ENCODE measurements around the gene MYO1D.
A peak's percentile ranks its signal among the peaks of the same experiment; 100 is the strongest.
"Not testable (repeated sequence)": the region's sequence is repeated elsewhere in the genome, so short reads cannot be mapped to it uniquely, and the experiment has no call there.

MYO1D gene

DNA sequence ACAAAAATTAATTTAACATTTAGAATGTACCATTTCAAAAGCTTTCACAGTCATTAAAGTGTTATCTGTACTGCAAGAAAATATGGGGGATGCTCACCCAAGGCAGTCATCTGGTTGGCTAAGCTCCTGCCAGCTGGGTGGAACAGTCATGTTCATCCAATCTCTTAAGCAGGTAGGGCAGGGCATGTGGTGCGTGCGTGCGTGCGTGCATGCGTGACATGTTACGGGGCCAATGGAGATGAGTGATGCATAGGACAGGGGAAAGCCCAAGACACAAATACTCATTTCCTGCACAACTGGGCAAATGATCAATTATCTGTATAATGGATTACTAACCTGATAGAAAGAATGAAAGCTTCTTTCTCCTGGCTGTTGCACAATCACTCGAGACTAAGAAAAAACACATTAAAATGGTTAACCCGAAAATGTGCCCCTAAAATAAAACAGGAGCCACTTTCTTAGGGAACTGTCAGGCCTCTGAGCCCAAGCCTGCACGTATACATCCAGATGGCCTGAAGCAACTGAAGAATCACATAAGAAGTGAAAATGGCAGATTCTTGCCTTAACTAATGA lies 104.4 kb downstream of the MYO1D start:
- no peak for FAIRE-seq

- no peak for FAIRE-seq
Observed at GRCh38 chr17:32771396-32771795, 105.5 kb downstream of the MYO1D start.

- FAIRE-seq = peak; percentile 21
Observed at GRCh38 chr17:32769846-32770245, 107.1 kb downstream of the MYO1D start.

DNA sequence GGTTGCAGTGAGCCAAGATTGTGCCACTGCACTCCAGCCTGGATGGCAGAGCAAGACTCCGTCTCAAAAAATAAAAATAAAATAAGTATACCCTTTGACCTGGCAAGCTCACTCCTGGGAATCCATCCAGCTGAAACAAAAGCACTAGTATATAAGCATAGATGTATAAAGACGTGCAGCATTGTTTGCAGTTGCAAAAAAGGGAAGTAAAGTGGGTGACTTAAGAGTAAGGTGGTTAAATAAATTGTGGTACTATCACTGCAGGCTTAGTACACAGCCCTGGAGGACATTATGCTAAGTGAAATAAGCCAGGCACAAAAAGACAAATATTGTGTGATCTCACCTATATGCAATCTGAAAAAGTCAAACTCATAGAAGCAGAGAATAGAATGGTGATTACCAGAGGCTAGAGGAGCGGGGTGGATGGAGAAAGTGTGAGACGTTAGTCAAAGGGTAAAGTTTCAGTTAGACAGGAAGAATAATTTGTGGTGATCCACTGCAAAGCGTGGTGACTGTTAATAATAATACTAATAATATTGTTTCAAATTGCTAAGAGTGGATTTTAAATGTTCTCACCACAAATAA lies 113.0 kb downstream of the MYO1D start:
- no peak for FAIRE-seq

DNA sequence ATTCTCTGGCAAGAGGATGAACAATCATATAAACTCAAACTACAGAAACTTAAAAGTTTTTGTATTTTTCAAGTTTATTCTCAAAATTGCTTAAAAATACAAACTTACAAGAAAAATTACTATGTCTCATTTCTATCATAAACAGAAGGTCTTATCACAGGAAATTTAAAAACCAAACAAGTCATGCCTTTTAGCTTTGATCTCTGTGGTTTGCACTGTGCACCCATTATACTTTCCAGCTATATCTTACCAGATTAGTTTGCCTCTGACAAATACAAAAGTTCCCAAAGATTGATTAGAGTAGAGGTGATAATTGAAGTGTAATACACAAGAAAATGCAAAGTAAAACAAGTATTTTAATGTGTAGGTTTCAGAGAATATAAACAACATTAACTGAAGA lies 117.4 kb downstream of the MYO1D start:
- no peak for FAIRE-seq

DNA sequence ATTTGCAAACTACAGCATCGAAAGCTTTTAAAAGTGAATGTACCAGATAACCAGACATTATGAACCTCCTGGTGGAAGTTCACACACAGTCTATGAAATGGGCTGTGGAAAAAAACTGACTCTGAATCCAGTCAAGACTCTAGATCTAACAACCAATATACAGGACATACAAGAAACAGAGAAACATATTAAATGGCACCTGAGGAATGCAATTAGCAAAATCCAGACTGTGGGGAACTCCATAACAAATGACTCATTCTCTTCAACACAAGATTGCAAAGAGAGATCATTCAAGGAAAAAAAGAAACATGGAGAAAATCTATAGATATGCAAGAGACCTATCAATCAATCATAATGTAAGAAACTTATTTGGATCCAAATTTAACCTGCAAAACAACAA lies 119.0 kb downstream of the MYO1D start:
- no peak for FAIRE-seq

DNA sequence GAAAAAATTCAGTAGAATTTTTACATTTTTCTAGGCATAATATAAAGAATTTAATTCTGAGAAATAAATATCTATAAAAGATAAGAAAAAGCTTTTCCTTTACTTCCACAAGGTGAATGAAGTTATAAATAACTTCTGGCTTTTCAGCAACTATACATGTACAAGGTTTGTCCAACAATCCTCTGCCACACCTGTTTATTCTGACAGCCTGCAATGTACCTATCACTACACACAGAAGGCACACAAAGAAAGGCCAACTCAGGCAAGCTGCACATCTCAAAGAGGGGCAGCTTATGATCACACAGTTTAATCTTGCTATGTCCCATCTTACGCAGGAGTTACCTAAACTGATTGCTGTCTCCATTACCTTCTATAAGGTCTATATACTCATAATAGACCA lies 120.2 kb downstream of the MYO1D start:
- FAIRE-seq = no peak

GRCh38 chr17:32755045-32755805 lies 121.7 kb downstream of the MYO1D start:
- FAIRE-seq = peak; percentile 80

- FAIRE-seq = no peak
Observed at GRCh38 chr17:32752934-32753333, 124.0 kb downstream of the MYO1D start.

DNA sequence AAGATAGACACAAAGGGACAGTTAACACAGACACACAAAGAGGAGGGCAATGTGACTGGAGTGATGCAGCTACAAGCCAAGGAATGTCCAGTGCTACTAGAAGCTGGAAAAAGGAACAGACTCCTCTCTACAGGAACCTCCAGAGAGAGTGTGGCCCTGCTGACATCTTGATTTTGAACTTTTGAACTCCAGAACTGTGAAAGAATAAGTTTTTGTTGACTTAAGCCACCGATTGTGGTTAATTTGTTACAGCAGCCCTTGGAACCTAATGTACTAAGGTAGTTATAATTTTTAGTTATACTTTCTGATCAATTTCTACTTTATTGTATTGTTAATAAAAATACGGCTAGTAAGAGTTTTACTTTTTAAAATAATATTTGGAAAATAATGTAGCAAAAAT lies 129.1 kb downstream of the MYO1D start:
- FAIRE-seq = no peak

DNA sequence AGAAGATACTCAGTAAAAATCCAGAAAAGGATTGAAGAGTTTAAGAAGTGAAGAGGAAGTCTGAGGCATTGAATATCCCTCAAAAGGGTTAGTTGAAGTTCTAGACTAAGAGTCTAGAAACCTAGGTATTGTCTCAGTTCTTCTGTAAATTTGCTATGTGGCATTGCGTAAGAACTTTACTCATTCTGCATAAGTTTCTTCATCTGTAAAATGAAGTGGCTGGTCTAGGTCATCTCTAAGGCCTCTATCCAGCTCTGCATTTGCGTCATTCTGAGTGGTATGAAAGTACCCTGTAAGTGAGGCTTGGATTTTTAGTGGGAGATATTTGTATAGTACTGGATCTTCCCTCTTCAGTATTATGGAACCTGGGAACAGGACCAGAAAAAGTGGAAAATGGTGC lies 130.2 kb downstream of the MYO1D start:
- FAIRE-seq = no peak

- no peak for FAIRE-seq
Observed at GRCh38 chr17:32746280-32746679, 130.6 kb downstream of the MYO1D start.

DNA sequence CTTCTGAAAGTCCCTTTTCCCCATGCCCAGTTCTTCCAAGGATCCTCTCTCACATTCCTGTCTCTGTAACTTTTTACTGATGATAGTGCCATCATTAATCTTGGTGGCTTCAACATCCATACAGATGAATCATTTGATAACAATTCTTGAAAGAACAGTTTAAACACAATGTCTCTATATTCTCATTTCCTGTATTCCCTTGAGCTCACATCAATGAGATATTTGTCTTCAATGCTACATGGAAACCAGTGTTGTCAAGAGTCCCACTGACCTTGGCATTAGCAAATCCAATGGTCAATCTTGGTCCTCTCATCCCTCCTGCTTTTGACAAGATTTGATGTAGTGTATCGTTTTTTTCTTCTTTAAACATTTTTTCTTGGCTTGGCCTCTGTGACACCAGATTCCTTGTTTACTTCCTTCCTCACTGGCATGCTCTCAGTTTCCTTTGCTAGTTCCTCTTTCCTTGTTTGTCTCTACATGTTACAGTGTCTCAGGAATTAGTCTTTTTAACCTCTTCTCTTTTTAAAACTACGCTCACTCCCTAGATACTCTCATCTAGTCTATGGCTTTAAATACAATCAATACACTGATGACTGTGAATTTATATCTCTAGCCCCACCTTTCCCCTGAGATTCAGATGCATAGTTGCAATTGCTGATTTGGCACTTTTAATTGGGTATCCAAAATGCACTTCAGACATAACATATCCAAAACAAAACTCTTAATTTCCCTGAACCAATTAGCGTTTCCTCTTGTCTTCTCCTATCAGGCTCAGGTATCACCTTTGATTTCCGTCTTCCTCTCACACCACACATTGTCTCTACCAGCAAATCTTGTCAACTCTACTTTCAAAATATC lies 134.0 kb downstream of the MYO1D start:
- FAIRE-seq = no peak

DNA sequence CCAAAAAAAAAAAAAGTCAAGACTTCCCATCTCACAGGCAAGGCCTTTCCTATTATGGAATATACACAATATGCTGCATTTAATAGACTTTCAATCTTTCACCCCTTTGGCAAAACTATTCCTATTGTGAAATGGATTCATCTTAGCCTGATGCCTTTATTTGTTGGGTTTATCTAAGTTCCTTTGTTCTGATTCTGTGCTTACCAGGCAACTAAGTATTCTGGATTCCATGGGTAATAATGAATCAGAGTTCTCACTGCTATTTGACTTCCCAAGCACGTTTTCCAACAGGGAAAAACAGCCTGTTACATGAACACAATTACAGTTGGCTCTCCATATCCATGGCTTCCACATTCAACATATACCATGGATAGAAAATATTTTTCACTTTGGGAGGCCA lies 135.5 kb downstream of the MYO1D start:
- FAIRE-seq = no peak

DNA sequence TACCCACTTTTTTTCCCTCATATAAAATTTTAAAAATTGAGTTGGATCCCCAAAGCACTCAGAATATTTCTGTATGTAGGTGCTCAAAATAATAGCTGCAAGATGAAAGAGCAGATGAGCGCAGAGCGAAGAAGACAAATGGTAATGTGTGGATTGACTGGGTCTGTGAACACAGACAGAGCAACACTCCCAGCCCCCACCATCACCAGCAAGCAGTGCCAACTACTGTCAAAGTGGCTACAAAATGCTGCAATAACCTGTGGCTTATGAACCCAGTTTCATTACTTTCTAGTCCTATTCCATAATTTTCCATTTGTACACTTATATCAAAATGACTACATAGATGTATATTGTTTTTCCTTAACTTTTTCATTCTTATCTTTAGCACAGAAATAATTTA lies 137.2 kb downstream of the MYO1D start:
- FAIRE-seq = no peak

GRCh38 chr17:32739151-32739550 lies 137.8 kb downstream of the MYO1D start:
- not testable (repeated sequence) for FAIRE-seq

GRCh38 chr17:32733401-32733800 lies 143.5 kb downstream of the MYO1D start:
- no peak for FAIRE-seq

DNA sequence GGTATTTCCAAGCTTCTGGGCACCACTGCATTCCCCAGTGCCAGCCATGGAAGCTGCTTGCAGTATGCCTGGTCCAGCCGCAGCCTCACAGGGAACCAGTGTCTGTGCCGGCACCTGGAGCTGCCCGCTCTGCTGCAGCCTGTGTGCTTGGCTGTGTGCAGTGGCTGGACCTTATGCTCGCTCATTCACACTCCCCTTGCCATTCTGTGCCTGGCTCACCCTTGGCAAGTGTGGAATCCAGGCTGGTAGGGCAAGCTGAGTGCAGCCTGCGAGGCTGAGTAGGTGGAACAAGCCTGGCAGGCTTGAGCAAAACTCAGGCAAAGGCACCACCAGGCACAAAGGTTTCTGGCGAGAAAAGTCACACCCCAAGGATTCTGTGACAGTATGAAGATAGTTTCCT lies 144.0 kb downstream of the MYO1D start:
- FAIRE-seq = no peak

DNA sequence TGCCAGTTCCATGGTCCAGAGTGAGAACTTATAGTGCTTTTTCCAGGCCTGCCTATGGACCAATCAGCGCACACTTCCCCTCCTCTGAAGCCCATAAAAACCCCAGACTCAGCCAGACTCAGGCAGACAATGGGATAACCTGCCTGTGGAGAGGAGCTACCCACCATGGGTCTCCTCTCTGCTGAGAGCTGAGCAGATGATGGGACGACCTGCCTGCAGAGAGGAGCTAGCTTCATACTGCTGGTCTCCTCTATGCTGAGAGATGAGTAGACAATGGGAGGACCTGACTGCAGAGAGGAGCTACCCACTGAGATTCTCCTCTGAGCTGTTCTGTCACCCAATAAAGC lies 144.7 kb downstream of the MYO1D start:
- no peak for FAIRE-seq

GRCh38 chr17:32731556-32732295 lies 145.2 kb downstream of the MYO1D start:
- FAIRE-seq = no peak

- no peak for FAIRE-seq
Observed at GRCh38 chr17:32727681-32728080, 149.2 kb downstream of the MYO1D start.

DNA sequence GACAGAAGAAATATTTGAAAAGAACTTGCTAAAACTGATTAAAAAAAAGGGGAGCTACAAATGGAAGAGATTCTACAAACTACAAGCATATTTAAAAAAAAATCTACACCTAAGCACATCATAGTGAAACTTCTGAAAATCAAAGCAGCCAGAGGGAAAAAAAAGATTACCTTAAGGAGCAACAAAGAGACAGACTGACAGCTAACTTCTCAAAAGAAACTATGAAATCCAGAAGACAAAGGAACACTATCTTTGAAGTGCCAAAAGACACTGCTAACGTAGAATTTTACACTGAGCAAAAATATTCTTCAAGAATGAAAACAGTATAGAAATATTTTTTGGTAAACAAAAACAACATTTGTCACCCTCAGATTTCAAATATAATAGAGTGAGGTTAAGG lies 151.2 kb downstream of the MYO1D start:
- FAIRE-seq = no peak

All from G401.6 (cell line).